Stimulated activated CD4-positive, alpha-beta T cell treated with anti-CD3 and anti-CD28 coated beads, Interleukin-12 subunit alpha, Interleukin-12 subunit beta, amount 100 ng/mL, for 24 hours (primary cell): ENCODE data around the gene GRK3.

Source experiments
- DNase-seq, 2 experiments: peaks; one replicate each; pipeline ENCODE4 v3.0.0-alpha.2; 2020; ENCODE audit warnings: low read depth in 2 of 2

GRK3 gene

DNA sequence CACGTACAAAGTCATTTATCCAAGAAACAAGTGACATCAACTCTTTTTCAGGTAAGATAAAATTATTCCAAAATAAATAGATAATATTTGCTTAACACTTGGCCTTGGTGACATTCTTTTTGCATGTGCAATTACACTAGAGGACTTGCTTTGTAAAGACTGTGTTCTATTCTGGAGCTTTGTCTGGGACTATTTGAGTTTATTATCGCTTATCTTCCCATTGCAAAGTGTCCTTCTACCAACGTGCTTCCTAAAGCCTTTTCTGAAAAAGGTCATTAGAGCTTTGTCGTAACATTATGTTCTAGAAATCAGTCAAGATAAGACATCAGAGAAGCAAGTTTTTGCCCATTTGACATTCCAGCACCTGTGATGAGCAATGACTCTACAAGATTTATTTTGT, 99.2 kb downstream of the GRK3 start:
- DNase-seq, result no peak

DNA sequence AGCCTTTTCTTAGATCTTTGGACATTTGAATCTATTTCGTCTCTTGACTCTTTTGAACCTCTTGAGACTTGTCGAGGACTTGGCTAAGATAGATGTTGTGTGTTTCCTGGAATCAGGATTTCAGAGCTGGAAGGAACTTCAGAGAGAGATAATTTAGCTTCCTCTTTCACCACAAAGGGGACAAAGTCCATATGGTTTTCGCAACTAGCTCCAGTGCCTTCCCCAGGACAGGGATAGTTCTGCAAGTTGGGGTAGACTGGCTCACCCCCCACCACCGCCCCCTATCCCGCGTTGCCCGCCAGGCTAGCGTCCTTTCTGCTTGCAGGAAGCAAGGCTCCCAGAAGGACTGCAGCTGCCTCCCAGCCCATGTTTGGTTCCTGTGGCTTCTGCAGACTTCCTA, 101.8 kb downstream of the GRK3 start:
- DNase-seq, result no peak

DNA sequence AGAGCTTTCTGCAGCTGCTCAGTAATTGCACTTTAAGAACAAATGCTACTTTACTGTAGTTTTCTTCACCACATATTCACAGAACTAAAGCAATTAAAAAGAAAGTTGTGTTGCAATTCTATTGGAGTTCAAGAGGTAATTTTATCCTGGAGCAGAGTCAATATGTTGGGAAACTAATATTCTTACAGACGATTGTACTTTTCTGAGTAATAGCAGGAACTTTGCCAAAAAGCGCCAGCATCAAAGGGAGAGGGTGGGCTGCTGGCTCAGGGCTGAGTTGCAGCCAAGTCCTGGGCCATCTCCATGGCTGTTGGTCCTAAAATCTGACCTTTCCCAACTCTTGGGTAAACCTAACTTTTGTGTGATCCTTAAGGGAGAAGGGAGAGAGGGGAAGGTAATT, 104.0 kb downstream of the GRK3 start:
- no peak for DNase-seq

DNA sequence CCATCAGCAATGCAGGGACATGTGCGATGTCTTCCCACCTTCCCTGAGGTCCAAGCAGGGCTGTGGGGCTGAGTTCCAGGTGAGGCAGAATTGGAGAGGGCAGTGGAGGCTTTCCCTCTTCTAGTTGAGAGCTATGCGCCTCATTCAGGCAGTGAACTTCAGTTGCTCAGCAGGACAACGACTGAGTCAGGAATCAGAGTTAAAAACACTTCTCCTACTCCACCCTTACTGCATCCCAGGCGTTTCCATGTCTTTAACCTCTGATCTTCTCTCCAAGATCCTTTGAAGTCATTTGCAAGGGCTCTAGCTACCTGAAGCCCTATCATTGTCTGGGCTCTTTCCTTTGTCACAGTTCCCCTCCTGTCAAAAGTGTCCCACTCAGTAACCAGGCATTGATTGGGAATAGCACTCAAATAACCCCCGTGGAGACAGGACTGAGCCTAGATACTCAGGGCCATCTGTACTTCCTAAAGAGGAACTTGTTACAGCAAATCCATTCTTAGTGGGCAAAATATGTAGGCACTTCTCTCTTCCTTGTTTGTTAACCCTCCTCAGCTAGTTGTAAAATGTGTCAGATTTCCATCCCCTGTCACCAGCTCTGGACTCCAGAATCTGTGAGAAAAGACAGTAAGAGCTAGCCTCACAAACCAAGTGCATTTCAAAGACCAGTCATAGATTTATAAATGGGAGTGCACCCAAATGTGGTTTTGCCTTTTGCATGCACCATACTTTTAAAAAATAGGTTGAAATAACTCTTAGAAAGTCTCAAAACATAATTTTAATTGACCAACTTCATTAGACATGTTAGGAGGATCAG, 105.0 kb downstream of the GRK3 start:
- DNase-seq, result no peak

DNA sequence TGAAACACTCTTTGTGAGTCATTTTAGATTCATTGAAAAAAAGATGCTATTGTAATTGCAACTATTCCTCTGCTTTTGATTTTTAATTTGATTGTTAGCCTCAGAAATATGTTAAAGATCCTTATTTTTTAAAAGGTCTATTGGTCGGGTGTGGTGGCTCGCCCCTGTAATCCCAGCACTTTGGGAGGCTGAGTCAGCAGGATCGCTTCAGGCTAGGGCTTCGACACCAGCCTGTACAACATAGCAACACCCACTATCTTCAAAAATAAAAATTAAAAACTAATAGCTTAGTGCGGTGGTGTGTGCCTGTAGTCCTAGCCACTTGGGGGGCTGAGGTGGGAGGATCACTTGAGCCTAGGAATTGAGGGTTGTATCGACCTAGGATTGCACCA, 105.6 kb downstream of the GRK3 start:
- no peak for DNase-seq

DNA sequence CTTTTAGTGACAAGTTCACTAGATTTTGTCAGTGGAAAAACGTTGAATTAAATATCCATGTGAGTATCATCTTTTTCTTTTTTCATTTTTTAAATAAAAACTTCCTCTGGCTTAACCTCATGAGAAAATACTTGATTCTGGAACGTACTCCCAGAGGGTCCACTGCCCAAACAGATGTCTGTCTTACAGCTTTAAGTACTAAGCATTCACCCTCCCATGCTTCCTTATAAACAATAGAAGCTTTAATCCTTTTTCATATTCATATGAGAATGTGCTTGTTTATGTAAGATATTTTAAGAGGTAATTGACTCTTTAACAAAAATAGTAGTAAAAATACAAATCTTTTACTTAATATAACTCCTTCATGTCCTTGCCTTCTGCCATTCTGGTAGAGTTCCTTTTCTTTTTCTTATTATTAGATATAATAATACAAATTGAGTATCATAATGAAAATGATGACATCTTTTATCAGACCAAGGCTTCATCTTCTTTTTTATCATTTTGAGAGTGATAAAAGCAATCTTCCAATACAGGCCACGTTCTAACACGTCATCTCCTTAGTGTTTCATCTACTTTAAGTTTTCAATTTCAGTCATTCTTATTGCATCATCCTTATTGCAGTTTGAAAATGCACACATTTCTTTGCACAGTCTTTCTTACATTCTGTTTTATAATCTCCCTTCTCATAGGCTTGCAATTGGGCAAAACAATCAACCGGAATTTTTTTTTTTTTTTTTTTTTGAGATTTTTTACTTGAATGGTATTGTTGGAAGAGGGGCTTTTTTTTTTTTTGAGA, 108.0 kb downstream of the GRK3 start:
- DNase-seq, result no peak

DNA sequence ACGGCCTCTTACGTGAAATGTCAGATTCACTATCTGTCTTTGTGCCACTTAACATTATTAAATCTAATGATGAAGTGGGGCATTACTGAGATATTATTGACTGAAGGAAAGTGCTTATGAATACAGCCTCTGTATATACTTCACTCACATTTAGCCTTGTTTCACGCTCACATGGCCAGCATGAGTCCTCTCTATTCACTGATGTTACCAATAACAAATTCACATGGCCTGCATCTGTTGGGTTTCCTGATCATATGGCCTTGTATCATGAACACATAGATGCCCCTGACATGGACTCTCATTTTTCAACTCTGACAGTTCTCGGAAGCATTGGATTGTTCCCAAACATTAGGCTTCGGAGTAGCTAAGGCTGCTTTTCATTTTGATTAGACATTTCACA, 109.2 kb downstream of the GRK3 start:
- no peak for DNase-seq

DNA sequence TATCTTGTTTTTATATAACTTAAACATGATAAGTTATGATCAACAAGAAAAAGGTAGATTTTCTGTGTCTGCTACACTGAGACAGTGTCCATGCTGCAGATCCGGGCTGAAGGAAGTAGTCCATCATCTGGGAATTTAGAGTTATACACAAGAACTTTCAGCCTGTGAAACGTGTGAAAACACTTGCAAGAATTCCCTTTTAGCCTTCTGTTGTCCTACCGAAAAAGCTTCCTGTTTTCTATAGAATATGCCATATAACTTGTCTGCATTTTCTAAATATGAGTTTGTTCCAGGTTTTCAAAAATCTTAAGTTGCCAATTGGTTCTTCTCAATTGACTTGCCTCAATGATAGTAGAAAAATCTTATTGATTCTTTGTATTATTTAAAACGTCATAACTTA, 113.2 kb downstream of the GRK3 start:
- DNase-seq, result no peak

DNA sequence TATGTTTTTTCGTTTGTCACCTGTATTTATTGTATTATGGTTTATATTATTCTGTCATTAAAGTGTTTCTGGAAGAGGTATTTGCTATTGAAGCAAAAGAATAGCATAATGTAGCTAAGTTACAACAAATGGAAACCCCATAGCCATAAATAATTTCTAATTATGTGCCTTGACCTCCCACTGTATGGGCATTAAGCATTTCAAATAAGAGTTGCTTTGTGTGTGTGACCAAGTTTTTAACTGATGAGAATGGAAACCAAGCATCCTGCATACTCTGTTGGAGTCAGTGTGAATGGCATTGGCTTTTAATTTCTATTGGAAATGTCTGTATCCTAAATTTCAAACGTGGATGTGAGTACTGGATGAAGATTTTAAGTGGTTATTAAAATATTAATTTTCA, 115.6 kb downstream of the GRK3 start:
- DNase-seq, result no peak

DNA sequence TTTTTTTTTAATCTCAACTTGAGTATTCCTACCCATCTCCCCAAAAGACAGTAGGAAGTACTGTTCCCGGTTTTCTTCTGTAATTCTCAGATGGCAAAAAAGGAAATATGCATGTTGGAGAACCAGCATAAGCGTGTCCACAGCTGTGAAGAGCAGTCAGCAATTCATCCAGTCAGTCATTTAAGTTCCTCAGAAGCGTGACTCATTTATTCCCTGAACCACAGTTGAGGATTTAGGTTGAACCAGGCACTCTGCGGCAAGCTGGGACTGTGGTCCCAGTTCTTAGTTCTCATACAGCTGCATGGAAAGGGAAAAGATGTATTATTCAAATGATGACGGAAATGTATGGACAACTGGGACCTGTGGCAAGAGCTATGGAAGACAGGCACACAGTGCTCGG, 116.5 kb downstream of the GRK3 start:
- no peak for DNase-seq

DNA sequence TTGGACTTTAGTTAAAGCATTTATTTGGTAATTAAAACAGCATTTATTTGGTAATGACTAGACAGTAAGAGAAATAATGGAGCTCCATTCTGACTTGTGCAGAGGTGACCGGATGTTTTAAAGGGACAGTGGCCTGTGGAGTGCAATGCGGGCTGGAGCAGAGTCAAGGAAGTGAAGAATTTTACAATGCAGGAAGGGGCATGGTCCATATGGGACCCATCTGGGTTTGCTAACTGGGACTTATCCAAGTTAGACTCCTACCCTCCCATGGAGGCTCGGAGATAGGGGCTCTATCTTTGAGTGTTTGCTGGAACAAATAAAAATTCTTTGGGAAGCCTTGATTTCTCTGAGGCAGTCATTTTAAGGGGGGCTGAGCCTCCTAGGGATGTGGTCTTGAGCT, 117.6 kb downstream of the GRK3 start:
- no peak for DNase-seq

DNA sequence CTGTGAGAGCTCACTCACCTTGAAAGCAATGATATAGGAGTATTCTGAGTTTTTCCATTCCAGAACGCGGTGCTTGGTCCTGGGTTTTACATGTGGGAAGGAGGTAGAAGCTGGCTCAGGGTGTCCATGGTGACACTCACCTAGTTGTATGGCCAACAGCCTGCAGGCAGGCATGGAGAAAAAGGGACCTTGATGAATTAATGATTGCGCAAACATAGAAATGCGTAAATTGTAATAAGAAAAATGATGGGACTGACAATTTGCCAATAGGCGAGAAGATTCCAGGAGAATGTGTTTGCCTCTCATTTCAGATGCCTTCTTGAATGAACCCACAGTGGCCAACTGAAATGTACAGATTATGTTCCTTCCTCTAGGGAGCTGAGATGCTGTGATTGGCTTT, 124.2 kb downstream of the GRK3 start:
- no peak for DNase-seq

DNA sequence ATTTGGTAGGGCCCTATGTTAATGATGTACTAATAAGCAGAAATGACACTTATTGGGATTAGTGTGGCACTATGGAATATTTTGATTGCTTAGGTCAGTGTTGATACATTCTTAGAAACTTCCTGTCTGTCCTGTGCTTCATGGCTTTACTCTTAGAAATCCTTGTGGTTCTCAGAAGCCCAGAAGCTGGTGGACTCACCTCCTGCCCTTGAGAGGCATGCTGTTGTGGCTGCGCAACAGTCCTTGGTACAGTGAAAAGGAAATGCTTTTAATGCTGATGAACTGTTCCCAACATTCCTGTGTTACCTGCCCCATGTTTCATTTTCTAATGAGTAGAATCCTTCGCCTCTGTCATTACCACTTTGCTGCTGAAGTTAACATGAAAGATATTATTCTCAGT, 125.2 kb downstream of the GRK3 start:
- DNase-seq, result no peak

DNA sequence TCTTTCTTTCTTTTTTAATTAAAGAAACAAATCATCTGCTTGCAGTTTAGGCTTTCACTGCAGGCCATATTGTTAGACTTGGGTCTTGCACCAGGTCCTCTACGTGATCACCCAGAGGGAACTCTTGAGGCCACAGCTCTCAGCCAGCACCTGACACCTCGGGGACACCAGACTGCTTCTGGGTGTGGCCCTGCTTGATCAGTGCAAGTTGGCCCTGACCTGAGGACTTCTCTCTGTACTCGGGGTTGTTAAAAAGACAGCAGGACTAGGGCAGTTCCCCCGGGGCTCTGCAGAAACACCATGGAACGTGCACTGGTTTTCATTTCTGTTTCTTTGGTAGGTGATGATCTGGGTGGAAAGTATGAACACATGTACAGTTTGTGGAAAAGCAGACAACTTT, 126.3 kb downstream of the GRK3 start:
- DNase-seq, result no peak

DNA sequence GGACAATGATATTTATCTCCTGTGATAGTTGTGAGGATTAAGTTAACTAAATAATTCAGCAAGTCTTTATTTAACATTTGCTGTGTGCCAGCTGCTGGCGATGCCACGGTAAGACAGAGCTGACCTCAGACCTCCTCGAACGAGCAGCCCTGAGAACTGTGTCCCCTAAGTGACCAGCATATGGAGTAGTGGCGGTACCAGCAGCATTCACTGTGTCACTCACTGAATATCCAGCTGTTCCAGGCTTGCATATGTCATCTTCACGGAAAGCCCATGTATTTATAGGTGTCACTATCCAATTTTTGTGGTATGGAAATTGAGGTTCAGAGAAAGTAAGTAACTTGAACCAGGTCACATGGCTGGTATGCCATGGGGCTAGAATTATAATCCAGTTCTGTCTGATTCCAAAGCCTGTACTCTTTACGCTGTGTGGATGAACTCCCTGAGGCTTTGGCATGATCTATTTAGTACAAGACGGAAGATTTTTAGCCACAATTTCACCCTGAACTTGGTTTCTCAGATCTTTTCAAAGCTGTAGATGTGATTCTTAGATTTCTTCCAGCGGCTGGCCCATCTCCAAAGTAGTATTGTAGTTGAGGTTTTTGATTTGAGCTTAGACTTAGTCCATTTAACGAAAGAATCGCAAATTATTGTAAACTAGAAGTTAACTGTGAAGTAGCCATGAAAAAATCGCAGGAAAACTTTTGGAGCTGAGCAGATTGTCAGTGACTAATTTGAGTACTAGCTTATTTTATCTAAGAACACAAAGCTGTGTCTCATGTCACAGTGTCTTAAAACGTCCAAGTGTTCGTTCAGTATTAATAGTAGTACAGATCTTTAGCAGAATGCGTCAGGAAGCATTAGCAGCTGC, 128.2 kb downstream of the GRK3 start:
- DNase-seq, result no peak

DNA sequence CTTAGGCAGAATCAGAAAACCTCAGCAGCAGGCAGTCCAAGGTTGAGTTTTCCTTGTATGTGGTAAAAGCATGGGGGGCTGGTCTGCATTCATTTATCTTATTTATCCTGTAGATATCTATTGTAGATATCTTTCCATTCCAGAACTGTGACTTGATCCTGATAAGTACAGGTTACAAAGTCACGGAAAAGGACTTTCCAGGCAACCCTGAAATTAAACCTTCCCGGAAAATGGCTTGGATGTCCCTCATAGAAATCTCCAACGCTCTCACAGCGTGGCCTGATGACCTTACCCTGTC, 128.7 kb downstream of the GRK3 start:
- no peak for DNase-seq

DNA sequence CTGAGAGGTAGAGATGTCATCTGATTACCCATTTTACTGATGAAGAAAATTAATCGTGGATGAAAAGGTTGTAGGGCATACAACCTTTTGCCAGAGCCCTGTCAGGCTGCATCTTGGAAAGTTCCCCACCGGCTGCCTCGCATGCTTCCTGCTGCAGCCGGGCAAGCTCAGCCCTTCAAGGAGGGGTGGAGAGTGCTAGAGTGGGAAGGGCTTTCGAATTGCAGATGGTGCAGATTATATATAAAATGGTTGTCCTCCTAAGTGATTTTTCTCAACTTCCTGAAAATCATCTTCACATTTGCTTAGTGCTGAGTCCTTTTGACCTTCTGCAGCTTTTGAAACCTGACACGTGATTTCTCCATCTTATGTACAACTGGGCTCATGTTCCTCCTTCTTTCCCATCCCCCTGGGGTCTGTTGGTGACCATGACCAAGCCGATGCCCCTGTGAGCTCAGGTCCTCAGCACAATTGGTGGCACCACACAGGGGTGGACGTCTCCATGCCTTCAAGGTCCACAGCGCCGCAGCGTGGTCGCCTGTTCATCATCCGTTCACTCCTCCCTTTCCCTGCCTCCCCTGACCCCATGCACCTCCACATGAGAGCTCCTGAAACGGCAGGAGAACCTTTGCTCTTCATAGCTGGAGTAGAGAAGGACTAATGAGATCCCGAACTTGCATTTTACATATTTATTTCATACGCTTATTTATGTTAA, 129.9 kb downstream of the GRK3 start:
- no peak for DNase-seq

DNA sequence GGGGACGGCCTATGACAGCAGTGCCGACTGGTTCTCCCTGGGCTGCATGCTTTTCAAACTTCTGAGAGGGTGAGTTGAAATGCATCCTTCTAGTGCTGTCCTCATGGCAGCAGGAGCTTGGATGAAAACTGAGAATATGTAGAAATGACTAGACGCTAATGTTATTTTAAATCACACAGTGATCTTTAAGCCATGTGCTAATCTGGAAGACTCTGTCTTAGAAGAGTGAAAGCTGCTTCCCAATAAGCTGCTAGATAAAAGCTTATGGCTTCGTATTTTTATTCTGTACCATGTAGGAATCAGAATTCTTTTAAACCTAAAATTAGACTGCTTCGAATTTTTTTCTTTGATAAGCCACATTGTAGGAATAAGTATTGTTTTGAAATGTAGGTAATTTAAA, 130.7 kb downstream of the GRK3 start:
- DNase-seq, result no peak

DNA sequence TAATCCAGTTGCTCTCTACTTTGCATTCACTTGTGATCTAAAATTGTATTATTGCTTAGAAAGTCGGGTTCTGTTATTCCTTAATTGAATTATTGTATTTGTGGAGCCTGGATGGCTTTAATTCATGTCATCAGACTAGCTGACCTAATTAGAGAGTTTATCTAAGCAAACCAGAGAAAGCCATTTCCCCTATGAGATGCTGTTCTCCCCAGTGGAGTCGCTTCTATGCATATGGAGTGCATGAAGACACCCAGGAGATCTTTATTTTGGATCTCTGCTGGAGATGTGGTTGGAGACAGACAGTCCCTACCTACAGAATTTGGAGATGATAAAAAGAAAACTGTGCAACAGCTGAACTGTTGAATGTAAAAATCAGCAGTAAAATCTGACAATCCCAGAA, 132.3 kb downstream of the GRK3 start:
- DNase-seq, result no peak

DNA sequence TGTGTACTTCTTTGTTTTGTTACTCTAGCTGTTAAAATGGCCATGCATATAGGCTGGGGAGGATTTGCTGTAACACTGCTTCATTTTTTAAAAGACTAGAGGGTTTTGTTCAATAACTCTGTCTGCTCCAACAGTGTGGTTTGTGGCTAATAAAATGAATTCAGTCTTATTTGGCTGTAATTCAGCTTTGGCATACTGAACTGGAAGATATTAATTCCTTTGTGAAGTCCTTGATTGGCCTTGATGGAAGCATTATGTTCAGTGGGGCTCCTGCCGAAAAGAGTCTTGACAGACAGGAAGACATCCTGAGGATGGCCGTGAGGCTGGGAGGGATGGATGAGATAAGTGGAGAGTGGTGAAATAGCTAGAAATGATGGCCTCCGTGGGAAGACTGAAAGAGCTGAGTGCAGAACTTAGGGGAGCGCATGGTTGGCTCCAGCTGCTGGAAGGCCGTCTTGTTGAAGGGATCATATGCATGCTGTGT, 132.7 kb downstream of the GRK3 start:
- no peak for DNase-seq

DNA sequence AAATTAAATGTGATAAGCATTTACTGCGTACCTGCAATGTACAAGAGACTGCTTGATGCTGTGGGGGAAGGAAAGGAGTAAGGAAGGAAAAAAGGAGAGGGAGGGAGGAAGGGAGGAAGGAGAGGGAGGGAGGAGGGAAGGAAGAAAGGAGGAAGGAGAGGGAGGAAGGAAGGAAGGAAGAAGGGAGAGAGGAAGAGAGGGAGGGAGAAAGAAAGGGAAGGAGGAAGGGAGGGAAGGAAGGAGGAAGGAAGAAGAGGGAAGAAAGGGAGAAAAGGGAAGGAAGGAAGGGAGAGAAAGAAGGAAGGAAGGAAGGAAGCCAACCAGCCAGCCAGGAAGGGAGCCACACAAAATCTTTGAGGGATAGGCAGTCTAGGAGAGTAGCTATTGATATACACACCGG, 133.5 kb downstream of the GRK3 start:
- DNase-seq, result no peak

DNA sequence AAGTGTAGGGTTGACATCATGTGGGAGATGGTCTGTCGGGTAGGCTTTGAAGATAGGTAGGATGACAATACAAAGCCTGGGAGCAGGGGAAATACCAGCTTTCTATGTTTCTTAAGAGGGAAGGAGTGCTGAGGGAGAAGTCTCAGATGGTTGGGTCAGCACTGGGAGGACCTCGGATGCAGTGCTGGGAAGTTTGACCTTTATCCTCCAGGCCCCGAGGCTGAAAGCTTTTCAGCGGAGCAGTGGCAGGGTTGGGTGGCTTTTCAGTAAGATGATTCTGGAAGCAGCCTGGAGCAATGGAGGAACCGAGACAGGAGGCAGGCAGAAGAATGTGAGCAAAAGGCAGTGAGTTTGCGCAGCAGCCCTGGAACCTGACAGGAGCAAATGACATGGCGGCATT, 134.0 kb downstream of the GRK3 start:
- DNase-seq, result no peak
